Fibroblast of lung (primary cell): ENCODE data around the gene NCOA1.

Experiments used
- CTCF ChIP-seq, 2 donors: IDR thresholded peaks in 1 of 2; conservative IDR thresholded peaks in 1 of 2; 1 replicate in 1 of 2; 2 replicates in 1 of 2; pipeline ENCODE4 v1.5.1; 2011 to 2012; ENCODE audit warnings: low read length in 2 of 2, control low read depth in 1 of 2, inconsistent platforms in 1 of 2, low read depth in 1 of 2, mild to moderate bottlenecking in 1 of 2
- EZH2 ChIP-seq: IDR thresholded peaks from 2 replicates; pipeline ENCODE4 v1.5.1; 2012; ENCODE audit warnings: low read length, control low read depth, mild to moderate bottlenecking; ENCODE audit errors: missing control alignments

GRCh38 chr2:24725956-24726355 lies 234.9 kb downstream of the NCOA1 start:
- TF ChIP-seq CTCF (conservative IDR thresholded peaks at IDR 0.05 in 1 of 2, IDR thresholded peaks at IDR 0.05 in 1 of 2; ENCODE audit: low read depth in 1 of 2, low read length in 2 of 2) (no peak), EZH2 (no peak)
